Glutamatergic neuron (in vitro differentiated cells): ENCODE results near the gene TMEM247. TPM values are rescaled to one million over a fixed set of nuclear protein-coding genes. Genes with fewer than 3 reads are reported as not detected.

Experiments used
- DNase-seq: peaks from one replicate; pipeline ENCODE4 v3.0.0; 2022
- H3K27ac Mint-ChIP-seq: one replicate; pipeline ENCODE4 v1.8.0; 2020; ENCODE audit warnings: mild to moderate bottlenecking, mixed read lengths, inconsistent platforms; ENCODE audit not compliant: unreplicated experiment
- H3K27me3 Mint-ChIP-seq: one replicate; pipeline ENCODE4 v1.8.0; 2020; ENCODE audit warnings: mild to moderate bottlenecking, moderate library complexity, mixed read lengths, inconsistent platforms; ENCODE audit not compliant: unreplicated experiment
- H3K36me3 Mint-ChIP-seq: one replicate; pipeline ENCODE4 v1.8.0; 2020; ENCODE audit warnings: mild to moderate bottlenecking, mixed read lengths, inconsistent platforms; ENCODE audit not compliant: unreplicated experiment
- H3K4me1 Mint-ChIP-seq: one replicate; pipeline ENCODE4 v1.8.0; 2020; ENCODE audit warnings: mild to moderate bottlenecking, low read depth, mixed read lengths, inconsistent platforms; ENCODE audit not compliant: unreplicated experiment
- H3K4me3 Mint-ChIP-seq: one replicate; pipeline ENCODE4 v1.8.0; 2020; ENCODE audit warnings: mild to moderate bottlenecking, mixed read lengths, inconsistent platforms; ENCODE audit not compliant: unreplicated experiment
- H3K9me3 Mint-ChIP-seq: one replicate; pipeline ENCODE4 v1.8.0; 2020; ENCODE audit warnings: mild to moderate bottlenecking, moderate library complexity, mixed read lengths, inconsistent platforms; ENCODE audit not compliant: unreplicated experiment
- CTCF ChIP-seq: fragments of 200-600 bp; sonication (generic); IDR thresholded peaks from one replicate; pipeline ENCODE4 v1.5.0; 2021; ENCODE audit not compliant: partially characterized antibody, unreplicated experiment
- total RNA-seq: library from RNA; stranded (reverse); fragmentation: NEBNext Ultra II Directional; extraction: Animal tissue kit (Norgen Biotek cat#: 25700); gene quantifications from one replicate; pipeline ENCODE4 v1.2.1, GENCODE V29; 2021; ENCODE audit not compliant: unreplicated experiment

Gene TMEM247
- total RNA-seq, 1 donor from 2014 or later, result not detected

DNA sequence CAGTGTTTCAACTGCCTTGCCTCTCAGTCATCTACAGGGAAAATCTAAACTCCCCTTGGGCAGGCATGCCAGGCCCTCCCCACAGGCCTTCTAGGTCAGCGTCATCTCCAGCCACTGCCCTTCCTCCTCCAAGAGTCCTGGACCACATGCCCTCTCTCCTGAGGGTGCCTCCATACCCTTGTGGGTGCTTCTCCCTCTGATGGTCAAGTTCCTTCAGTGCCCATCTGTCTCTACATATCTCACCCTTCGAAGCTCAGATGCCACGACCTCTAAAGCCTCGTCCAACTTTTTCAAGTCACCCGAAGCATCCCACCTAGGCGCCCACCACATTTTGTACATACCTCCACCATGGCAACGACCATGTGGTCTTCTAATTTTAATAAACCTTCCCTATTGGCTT is 22.6 kb upstream of the TMEM247 start:
- Mint-ChIP-seq H3K36me3 (peaks cover 4% of the 10 kb centered on the region), H3K9me3 (no peaks in the 10 kb centered on the region), H3K27me3 (peaks cover 1% of the 10 kb centered on the region), H3K27ac (no peak overlapping the region), H3K4me3 (no peak overlapping the region), H3K4me1 (peaks cover 4% of the 10 kb centered on the region)
- no peak for TF ChIP-seq CTCF
- no peak for DNase-seq

DNA sequence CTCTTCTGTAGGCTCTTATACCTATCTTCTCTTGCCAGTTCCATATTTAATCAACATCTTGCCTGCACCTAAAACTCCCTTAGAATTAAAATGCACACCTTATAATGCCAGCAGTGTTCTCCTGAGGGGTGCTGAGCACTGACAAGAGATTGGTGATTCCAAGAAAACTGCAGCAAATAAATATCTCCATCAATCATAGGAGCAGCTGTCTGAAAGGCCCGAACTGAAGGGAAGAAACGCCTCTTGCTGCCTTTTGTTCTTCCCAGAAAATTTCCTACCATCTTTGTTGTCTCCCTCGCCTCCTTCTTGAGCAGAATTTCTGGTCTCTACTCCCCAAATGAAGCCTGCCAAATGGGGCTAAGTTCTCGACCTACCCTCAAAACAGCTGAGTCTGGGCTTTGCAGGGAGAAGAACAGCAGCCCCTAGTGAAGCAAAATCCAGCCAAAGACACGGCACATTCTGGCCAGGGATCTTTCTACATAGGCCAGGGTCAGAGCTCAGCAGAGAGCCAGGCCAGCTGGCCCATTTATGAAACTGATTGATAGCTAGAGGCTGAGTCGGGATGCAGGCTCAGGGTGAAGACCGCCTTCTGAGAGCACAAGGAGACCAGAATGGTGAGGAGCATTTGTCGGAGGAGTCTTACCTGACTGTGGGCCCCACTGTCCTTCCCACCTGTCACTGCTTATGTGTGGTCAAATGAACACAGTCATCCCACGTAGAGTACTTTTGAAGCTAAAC is 20.4 kb upstream of the TMEM247 start:
- peaks cover 1% of the 10 kb centered on the region for H3K27me3 Mint-ChIP-seq
- TF ChIP-seq CTCF, result no peak
- DNase-seq, result no peak
- peaks cover 4% of the 10 kb centered on the region for H3K4me1 Mint-ChIP-seq
- H3K36me3 Mint-ChIP-seq, result peaks cover 4% of the 10 kb centered on the region
- H3K27ac Mint-ChIP-seq, result no peak overlapping the region
- H3K4me3 Mint-ChIP-seq, result no peak overlapping the region
- H3K9me3 Mint-ChIP-seq, result no peaks in the 10 kb centered on the region

GRCh38 chr2:46459694-46460093 is 19.7 kb upstream of the TMEM247 start:
- Mint-ChIP-seq H3K9me3 (no peaks in the 10 kb centered on the region), H3K4me3 (no peak overlapping the region), H3K4me1 (peaks cover 9% of the 10 kb centered on the region), H3K27ac (no peak overlapping the region), H3K27me3 (peaks cover 1% of the 10 kb centered on the region), H3K36me3 (peaks cover 4% of the 10 kb centered on the region)
- no peak for DNase-seq
- TF ChIP-seq CTCF, result no peak

- Mint-ChIP-seq H3K9me3 (no peaks in the 10 kb centered on the region), H3K36me3 (peaks cover 4% of the 10 kb centered on the region), H3K27ac (no peak overlapping the region), H3K4me1 (peaks cover 11% of the 10 kb centered on the region), H3K27me3 (peaks cover 1% of the 10 kb centered on the region), H3K4me3 (no peak overlapping the region)
- DNase-seq, result no peak
- TF ChIP-seq CTCF, result no peak
Observed at GRCh38 chr2:46460241-46460921, 19.0 kb upstream of the TMEM247 start.
